Ishikawa (cell line): ENCODE measurements around the gene GNG2.

Experiments used
- CEBPB ChIP-seq: IDR thresholded peaks from 2 replicates; pipeline ENCODE4 v1.6.1; 2012
- EP300 ChIP-seq: IDR thresholded peaks from 2 replicates; pipeline ENCODE4 v1.6.1; 2012; ENCODE audit warnings: borderline replicate concordance
- NFIC ChIP-seq: IDR thresholded peaks from 2 replicates; pipeline ENCODE4 v1.6.1; 2012
- TAF1 ChIP-seq: IDR thresholded peaks from 2 replicates; pipeline ENCODE4 v1.6.1; 2012; ENCODE audit warnings: low read depth, mild to moderate bottlenecking
- YY1 ChIP-seq: IDR thresholded peaks from 2 replicates; pipeline ENCODE4 v1.6.1; 2012; ENCODE audit warnings: low read depth
- TF ChIP-seq, protein P1 (sequence below): IDR thresholded peaks from 2 replicates; pipeline ENCODE4 v1.6.1; 2012; ENCODE audit warnings: low read depth, mild to moderate bottlenecking
- TF ChIP-seq, protein P2 (sequence below): IDR thresholded peaks from 2 replicates; pipeline ENCODE4 v1.6.1; 2012

DNA sequence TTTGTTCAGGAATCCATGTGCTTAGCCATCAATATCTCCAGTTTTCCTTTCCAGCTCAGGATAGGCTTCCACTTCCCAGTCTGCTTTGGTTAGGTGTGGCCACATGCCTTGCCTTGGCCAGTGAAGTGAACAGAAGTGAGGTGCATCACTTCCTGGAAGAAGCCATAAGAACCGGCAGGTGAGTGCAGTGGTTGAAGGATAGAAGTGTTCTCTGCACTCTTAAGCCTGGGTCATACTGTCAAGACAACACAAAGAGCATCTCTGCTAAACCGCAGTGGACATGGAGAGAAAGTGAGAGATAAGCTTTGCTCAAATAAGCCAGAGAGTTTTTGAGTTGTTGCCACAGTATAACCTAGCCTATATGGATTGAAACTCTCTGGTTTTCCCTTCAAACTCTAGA, 11.4 kb downstream of the GNG2 start:
- no peak for TF ChIP-seq YY1
- TF ChIP-seq TAF1: no peak
- TF ChIP-seq CEBPB: no peak
- TF ChIP-seq, protein P1, sequence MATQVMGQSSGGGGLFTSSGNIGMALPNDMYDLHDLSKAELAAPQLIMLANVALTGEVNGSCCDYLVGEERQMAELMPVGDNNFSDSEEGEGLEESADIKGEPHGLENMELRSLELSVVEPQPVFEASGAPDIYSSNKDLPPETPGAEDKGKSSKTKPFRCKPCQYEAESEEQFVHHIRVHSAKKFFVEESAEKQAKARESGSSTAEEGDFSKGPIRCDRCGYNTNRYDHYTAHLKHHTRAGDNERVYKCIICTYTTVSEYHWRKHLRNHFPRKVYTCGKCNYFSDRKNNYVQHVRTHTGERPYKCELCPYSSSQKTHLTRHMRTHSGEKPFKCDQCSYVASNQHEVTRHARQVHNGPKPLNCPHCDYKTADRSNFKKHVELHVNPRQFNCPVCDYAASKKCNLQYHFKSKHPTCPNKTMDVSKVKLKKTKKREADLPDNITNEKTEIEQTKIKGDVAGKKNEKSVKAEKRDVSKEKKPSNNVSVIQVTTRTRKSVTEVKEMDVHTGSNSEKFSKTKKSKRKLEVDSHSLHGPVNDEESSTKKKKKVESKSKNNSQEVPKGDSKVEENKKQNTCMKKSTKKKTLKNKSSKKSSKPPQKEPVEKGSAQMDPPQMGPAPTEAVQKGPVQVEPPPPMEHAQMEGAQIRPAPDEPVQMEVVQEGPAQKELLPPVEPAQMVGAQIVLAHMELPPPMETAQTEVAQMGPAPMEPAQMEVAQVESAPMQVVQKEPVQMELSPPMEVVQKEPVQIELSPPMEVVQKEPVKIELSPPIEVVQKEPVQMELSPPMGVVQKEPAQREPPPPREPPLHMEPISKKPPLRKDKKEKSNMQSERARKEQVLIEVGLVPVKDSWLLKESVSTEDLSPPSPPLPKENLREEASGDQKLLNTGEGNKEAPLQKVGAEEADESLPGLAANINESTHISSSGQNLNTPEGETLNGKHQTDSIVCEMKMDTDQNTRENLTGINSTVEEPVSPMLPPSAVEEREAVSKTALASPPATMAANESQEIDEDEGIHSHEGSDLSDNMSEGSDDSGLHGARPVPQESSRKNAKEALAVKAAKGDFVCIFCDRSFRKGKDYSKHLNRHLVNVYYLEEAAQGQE: no peak
- no peak for TF ChIP-seq EP300
- TF ChIP-seq, protein P2, sequence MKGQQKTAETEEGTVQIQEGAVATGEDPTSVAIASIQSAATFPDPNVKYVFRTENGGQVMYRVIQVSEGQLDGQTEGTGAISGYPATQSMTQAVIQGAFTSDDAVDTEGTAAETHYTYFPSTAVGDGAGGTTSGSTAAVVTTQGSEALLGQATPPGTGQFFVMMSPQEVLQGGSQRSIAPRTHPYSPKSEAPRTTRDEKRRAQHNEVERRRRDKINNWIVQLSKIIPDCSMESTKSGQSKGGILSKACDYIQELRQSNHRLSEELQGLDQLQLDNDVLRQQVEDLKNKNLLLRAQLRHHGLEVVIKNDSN: no peak
- no peak for TF ChIP-seq NFIC
